KG1 (cell line): ENCODE results near the gene LCORL.
A peak's percentile ranks its signal among the peaks of the same experiment; 100 is the strongest.
"Not testable (repeated sequence)": the region's sequence is repeated elsewhere in the genome, so short reads cannot be mapped to it uniquely, and the experiment has no call there.

Source experiments
- DNase-seq: peaks from one replicate; lab custom pipeline; 2025; lab: John Stamatoyannopoulos, UW

The LCORL gene

GRCh38 chr4:18021720-18022571 is at the start of gene LCORL:
Gene LCORL (minus strand): TSS chr4:18021755. CDS start chr4:18021751, 4 bp downstream.
- DNase-seq: peak; percentile 96

- DNase-seq: no peak
Observed at GRCh38 chr4:18069810-18070209, 48.3 kb upstream of the LCORL start.

- DNase-seq: no peak
Observed at GRCh38 chr4:18067031-18067430, 45.5 kb upstream of the LCORL start.

- no peak for DNase-seq
Observed at GRCh38 chr4:18063079-18063478, 41.5 kb upstream of the LCORL start.

GRCh38 chr4:18057821-18058533 is 36.4 kb upstream of the LCORL start:
- no peak for DNase-seq

GRCh38 chr4:18056030-18056429 is 34.5 kb upstream of the LCORL start:
- DNase-seq: no peak

GRCh38 chr4:18052158-18052557 is 30.6 kb upstream of the LCORL start:
- no peak for DNase-seq

- no peak for DNase-seq
Observed at GRCh38 chr4:18051281-18051680, 29.7 kb upstream of the LCORL start.

GRCh38 chr4:18050448-18050847 is 28.9 kb upstream of the LCORL start:
- no peak for DNase-seq

GRCh38 chr4:18049446-18049845 is 27.9 kb upstream of the LCORL start:
- no peak for DNase-seq

- DNase-seq: no peak
Observed at GRCh38 chr4:18042754-18043153, 21.2 kb upstream of the LCORL start.

GRCh38 chr4:18042012-18042411 is 20.5 kb upstream of the LCORL start:
- DNase-seq: no peak

GRCh38 chr4:18041114-18041513 is 19.6 kb upstream of the LCORL start:
- no peak for DNase-seq

- DNase-seq: no peak
Observed at GRCh38 chr4:18039113-18039512, 17.6 kb upstream of the LCORL start.

- not testable (repeated sequence) for DNase-seq
Observed at GRCh38 chr4:18036369-18036768, 14.8 kb upstream of the LCORL start.

- DNase-seq: no peak
Observed at GRCh38 chr4:18034099-18034498, 12.5 kb upstream of the LCORL start.

- no peak for DNase-seq
Observed at GRCh38 chr4:18033111-18034085, 11.8 kb upstream of the LCORL start.

- DNase-seq: no peak
Observed at GRCh38 chr4:18025288-18025687, 3.7 kb upstream of the LCORL start.

GRCh38 chr4:18022572-18023050 is 1.1 kb upstream of the LCORL start:
- DNase-seq: no peak

- DNase-seq: no peak
Observed at GRCh38 chr4:18021470-18021719, 160 bp downstream of the LCORL start.

- no peak for DNase-seq
Observed at GRCh38 chr4:18020671-18021469, 685 bp downstream of the LCORL start.
